IPS-NIHi7 (cell line): Measurements from ENCODE around the gene PKP1.
"Not testable (repeated sequence)": the region's sequence is repeated elsewhere in the genome, so short reads cannot be mapped to it uniquely, and the experiment has no call there.

Experiments used
- DNase-seq: peaks from one replicate; pipeline ENCODE4 v3.0.0; 2012; ENCODE audit warnings: mixed read lengths; ENCODE audit errors: extremely low spot score

PKP1 gene, protein sequence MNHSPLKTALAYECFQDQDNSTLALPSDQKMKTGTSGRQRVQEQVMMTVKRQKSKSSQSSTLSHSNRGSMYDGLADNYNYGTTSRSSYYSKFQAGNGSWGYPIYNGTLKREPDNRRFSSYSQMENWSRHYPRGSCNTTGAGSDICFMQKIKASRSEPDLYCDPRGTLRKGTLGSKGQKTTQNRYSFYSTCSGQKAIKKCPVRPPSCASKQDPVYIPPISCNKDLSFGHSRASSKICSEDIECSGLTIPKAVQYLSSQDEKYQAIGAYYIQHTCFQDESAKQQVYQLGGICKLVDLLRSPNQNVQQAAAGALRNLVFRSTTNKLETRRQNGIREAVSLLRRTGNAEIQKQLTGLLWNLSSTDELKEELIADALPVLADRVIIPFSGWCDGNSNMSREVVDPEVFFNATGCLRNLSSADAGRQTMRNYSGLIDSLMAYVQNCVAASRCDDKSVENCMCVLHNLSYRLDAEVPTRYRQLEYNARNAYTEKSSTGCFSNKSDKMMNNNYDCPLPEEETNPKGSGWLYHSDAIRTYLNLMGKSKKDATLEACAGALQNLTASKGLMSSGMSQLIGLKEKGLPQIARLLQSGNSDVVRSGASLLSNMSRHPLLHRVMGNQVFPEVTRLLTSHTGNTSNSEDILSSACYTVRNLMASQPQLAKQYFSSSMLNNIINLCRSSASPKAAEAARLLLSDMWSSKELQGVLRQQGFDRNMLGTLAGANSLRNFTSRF

GRCh38 chr1:201282931-201283829 is at the start of gene PKP1:
Gene PKP1 (plus strand): TSS chr1:201283506. CDS start chr1:201283703, 197 bp downstream.
- peak; percentile 50 for DNase-seq

DNA sequence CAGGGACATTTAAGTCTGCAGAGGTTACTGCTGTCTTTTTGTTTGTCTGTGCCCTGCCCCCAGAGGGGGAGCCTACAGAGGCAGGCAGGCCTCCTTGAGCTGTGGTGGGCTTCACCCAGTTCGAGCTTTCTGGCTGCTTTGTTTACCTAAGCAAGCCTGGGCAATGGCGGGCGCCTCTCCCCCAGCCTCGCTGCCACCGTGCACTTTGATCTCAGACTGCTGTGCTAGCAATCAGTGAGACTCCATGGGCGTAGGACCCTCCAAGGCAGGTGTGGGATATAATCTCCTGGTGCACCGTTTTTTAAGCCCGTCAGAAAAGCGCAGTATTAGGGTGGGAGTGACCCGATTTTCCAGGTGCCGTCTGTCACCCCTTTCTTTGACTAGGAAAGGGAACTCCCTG is 43.7 kb upstream of the PKP1 start:
- not testable (repeated sequence) for DNase-seq

DNA sequence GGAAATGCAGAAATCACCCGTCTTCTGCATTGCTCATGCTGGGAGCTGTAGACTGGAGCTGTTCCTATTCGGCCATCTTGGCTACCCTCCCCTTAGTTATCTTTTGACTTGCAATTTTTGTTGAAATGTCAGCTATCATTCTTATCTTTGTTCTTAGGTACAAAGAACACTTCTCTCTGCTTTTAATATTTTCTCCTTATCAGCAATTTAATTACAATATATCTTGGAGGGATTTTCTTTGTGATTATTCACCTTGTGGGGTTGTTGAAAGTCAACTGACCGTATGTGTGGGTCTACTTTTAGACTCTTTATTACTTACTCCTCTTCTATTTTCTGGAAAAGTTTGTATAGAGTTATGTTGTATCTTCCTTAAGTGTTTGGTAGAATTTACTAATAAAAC is 43.1 kb upstream of the PKP1 start:
- DNase-seq: no peak

GRCh38 chr1:201241736-201242135 is 41.6 kb upstream of the PKP1 start:
- no peak for DNase-seq

GRCh38 chr1:201245082-201245481 is 38.2 kb upstream of the PKP1 start:
- DNase-seq: no peak

GRCh38 chr1:201248721-201249559 is 34.4 kb upstream of the PKP1 start:
- DNase-seq: no peak

- DNase-seq: no peak
Measured at GRCh38 chr1:201250326-201251011, 32.8 kb upstream of the PKP1 start.

DNA sequence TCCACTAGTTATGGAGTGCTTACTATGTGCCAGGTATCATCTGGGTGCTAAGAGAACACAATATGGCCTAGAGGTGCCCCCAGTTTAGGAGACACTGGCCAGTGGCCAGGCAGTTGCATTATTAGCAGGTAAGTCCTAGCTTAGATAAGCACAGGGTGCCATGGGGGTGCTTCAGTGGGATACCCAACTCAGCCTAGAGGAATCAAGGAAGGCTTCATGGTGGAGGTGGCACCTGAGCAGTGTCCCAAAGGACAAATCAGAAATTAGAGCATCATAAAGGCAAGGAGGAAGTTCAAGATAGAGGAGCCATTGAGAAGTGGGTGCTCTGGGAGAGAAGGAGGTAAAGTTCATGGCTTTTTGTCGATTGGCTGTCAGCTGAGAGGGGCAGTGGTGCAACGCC is 31.9 kb upstream of the PKP1 start:
- no peak for DNase-seq

DNA sequence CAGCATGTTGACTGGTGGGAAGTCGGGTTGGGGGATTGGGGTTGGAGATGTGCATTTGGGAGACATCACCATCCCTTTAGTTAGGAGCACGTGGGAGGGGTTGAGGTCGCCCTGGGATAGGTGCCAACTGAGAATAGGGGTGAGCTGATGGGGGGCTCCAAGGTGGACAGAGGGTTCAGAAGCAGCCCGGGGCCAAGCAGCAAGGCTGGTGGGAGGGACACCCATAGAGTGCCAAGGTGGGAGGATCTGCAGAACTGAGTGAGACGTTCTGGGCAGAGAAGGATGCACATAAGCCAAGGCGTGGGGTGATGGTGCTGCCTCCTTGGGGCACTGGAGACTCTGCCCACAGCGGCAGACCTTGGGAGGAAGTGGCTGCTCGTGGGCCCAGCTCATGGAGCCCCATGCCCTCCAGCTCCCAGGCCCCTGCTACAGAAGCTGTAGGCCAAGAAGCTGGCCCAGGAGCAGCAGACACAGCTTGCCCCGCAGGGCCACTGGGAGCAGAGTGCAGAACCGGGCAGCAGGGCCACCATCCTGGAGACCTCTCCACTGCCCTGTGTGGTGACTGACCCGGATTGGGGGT is 31.4 kb upstream of the PKP1 start:
- no peak for DNase-seq

GRCh38 chr1:201252944-201253371 is 30.3 kb upstream of the PKP1 start:
- DNase-seq: no peak

- peak; percentile 8 for DNase-seq
Measured at GRCh38 chr1:201253411-201253810, 29.9 kb upstream of the PKP1 start.

DNA sequence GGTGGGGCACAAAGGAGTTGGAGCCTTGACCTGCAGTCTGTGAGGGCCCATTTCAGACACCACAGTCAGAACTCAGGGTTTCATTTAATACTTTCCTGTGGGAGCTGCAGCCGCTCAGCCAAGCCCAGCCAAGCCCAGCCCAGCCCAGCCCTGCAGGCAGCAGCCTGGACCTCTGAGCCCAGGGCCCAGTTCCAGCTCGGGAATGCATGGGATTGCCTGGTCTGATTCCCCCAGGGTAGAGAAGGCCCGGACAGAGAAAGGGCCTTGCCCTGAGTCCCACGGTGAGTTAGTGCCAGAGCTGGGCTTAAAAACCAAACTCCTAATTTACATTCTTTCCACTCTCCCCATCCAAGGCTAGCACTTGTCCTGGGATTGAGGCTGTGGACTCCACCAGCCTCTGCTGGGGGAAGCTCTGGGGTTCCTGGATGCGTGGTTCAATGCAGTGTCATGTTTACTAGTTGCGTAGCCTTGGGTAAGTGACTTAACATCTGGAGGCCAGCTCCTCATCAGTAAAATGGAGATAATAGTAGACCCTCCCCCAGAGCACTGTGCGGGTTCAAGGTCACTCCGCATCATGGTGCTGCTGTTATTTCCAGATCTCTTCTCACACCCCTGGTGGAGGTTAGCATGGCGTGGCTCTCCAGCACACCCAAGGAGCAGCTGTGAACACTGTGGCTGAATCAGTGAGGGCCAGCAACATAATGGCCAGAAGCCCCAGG is 29.2 kb upstream of the PKP1 start:
- peak; percentile 11 for DNase-seq

DNA sequence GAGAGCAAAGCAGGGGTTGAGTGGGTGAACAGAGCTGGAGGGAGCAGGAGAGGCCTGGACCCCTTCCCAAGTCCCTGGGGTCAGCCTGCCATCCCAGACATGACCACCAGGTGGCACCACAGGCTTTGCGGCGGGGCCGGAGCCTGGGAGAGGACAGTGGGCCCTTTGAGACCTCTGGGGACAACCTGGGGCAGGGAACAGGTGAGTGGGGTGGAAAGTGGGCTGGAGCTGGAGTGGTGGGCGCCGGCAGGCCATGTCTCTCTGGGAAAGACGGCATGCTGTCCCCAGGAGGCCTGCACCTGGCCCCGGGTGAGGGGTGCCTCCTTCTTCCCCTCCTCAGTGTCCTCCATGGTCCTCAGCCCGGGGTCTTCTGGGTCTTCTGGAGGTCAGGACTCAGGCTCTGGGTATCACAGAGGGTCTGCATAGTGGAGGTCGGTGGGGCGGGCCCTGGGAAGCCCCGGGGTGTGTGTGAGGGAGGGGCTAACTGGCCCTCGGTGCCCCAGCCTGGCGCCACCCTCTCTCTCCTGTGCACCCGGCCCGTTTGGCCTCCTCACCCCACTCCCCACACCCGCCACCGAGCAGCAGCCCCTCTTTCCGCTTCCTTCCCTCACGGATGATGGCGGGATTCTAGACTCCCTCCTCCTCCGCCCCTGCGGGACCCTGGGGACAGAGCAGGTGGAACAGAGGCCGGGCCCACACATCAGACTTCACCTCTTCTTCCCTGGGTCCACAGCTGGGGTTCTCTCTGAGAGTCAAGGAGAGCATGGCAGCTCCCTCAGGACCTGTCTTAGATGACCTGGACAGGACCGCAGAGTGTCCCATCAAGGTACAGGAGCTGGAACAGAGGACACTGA is 28.5 kb upstream of the PKP1 start:
- peak; percentile 98 for DNase-seq

DNA sequence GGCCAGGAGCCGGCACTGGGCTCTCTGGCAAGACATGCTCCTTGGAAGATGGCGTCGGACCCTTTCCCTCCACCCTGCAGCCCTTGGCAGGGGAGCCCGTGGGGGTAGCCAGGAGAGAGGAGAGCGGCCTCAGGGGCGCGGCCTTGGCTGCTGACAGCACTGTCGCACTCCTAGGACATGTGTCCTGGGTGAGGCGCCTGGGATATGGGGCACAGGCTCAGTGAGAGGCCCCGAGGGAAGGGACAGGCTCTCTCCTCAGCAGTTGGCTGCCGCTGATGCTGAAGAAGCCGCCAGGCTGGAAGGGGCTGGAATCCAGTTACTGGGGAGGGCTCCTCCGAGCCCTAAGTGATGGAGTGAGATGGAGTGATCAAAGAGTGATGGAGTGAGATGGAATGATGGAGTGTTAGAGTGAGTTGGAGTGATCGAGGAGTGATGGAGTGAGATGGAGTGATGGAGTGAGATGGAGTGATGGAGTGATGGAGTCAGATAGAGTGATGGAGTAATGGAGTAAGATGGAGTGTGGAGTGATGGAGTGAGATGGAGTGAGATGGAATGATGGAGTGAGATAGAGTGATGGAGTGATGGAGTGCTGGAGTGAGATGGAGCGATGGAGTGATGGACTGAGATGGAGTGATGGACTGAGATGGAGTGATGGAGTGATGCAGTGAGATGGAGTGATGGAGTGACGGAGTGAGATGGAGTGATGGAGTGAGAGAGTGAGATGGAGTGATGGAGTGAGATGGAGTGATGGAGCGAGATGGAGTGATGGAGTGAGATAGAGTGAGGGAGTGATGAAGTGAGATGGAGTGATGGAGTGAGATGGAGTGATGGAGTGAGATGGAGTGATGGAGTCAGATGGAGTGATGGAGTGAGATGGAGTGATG is 27.6 kb upstream of the PKP1 start:
- DNase-seq: peak; percentile 7

- DNase-seq: not testable (repeated sequence)
Measured at GRCh38 chr1:201258132-201258531, 25.2 kb upstream of the PKP1 start.

GRCh38 chr1:201258763-201259230 is 24.5 kb upstream of the PKP1 start:
- no peak for DNase-seq

- peak; percentile 83 for DNase-seq
Measured at GRCh38 chr1:201259476-201260235, 23.6 kb upstream of the PKP1 start.
